ENCODE data around the gene FBXL20.

DNA sequence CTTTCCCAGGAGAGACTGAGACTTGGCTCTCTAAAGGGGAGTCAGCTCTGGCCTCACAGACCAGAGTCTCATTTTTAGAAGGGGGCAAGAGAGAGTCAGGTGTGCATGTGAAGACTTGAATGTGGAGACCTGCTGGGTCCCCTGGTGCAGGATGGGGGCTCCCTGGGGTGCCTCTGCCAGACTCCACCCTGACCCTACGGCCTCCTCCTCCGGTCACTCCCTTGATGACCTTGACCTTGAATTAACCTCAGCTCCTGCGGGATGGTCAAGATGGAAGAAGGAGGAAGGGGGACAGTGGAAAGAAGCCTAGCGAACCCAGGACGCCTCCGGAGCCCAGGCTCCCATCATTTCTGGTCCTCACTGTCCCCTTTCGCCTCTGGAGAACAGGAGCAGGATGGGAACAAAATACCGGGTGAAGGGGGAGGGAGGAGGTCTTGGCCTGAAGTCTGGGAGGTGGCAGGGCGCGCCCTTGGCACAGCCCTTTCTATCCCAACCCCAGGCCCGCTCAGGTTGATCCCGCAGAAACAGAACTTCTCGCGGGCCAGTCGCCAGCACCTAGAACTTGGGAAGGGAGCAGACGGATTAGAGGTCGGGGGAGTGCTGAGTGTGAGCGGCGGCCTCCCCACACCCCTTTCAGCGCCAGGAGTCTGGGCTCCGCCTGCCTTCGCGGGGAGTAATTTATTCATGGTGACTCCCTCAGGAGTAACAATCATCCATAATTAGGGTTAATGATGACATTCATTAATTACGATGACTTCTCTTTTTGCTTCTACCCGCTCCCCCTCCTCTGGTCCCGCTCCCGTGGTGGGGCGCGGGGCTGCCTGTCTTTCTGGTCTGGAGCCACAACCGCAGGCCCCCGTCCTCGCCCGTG, 177.3 kb downstream of the FBXL20 start:
- TF ChIP-seq PATZ1 (CRISPR knock-in tag; IDR thresholded peaks at IDR 0.05; ENCODE audit: borderline replicate concordance) (no peak), RARB (CRISPR knock-in tag; IDR thresholded peaks at IDR 0.05) (no peak), ZNF565 (CRISPR knock-in tag; conservative IDR thresholded peaks at IDR 0.05; ENCODE audit: low read depth) (no peak), ARNTL (CRISPR knock-in tag; IDR thresholded peaks at IDR 0.05; ENCODE audit: borderline replicate concordance, low read depth) (no peak), ZNF8 (CRISPR knock-in tag; IDR thresholded peaks at IDR 0.05) (no peak), TOX (CRISPR knock-in tag; IDR thresholded peaks at IDR 0.05; ENCODE audit: borderline replicate concordance) (no peak), ZFP30 (CRISPR knock-in tag; IDR thresholded peaks at IDR 0.05) (no peak), POU6F1 (CRISPR knock-in tag; IDR thresholded peaks at IDR 0.05; ENCODE audit: borderline replicate concordance, low read depth) (no peak), CREB5 (CRISPR knock-in tag; IDR thresholded peaks at IDR 0.05; ENCODE audit: low read depth) (no peak), ZC3H10 (CRISPR knock-in tag; IDR thresholded peaks at IDR 0.05) (no peak), ZFP3 (CRISPR knock-in tag; IDR thresholded peaks at IDR 0.05) (no peak), PPARA (CRISPR knock-in tag; IDR thresholded peaks at IDR 0.05; ENCODE audit: borderline replicate concordance) (no peak)
